HG03139 (cell line): Measurements from ENCODE around the gene RNF113A.
"Not testable (repeated sequence)": the region's sequence is repeated elsewhere in the genome, so short reads cannot be mapped to it uniquely, and the experiment has no call there.

Source experiments
- ATAC-seq: cut with Tn5 transposase; IDR thresholded peaks from one replicate; pipeline ENCODE4 v1.9.1; 2021; ENCODE audit not compliant: unreplicated experiment

The RNF113A gene

DNA sequence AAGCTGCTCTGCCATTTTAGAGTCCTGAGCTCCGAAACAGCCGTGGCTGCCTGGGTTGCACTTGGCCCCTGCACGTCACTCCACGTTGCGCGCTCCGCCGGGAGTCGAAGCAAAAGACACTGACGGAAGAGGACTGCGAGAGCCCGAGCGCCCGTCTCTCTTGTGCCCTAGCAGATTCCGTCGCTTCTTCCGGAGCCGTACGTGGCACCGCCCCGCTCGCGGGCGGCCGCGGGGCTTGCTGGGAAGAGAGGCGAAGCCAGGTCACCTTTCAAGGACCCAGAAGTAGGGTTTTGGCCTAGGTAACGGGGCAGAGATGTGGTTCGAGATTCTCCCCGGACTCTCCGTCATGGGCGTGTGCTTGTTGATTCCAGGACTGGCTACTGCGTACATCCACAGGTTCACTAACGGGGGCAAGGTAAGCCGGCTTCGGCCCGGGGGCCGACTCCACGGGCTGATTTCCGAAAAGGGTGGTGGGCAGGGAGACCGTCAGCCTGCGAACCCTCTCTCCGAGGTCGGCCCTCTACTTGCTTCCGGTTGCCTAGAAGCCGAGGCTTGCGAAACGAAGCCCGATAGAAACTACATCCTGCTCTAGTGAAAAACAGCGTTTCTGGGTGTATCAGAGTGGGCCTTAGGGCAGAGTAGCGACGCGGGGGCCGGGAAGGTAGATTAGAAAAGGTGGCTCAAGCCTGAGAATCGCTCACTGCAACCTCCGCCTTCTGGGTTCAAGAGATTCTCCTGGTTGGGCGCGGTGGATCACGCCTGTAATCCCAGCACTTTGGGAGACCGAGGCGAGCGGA lies at the start of gene RNF113A, which contains the start of gene NDUFA1:
TSS of gene RNF113A (minus strand) at position 135 of the 797 bp plus-strand sequence. CDS start at position 15, 120 bp downstream.
TSS of gene NDUFA1 (plus strand) at position 234 of the 797 bp plus-strand sequence. CDS start at position 314, 80 bp downstream.
- ATAC-seq = peak; percentile 91

- no peak for ATAC-seq
Measured at GRCh38 chrX:119919835-119920585, 48.5 kb upstream of the RNF113A start.

DNA sequence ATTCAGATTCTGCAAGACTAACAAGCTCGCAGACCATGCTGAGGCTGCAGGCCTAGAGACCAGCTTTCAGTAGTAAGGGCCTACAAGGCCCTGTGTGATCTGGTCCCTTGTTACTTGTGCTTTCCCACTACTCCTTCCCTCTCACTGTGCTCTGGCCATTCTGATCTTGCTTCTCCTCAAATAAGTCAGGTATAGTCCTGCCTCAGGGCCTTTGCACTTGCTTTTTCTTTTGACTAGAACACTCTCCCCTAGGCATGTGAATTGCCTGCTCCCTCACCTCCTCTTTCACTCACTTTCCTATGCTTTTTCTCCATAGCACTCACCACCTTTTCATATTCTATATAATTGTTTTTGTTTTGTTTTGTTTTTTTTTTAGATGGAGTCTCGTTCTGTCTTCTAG lies 46.3 kb upstream of the RNF113A start:
- ATAC-seq = no peak

DNA sequence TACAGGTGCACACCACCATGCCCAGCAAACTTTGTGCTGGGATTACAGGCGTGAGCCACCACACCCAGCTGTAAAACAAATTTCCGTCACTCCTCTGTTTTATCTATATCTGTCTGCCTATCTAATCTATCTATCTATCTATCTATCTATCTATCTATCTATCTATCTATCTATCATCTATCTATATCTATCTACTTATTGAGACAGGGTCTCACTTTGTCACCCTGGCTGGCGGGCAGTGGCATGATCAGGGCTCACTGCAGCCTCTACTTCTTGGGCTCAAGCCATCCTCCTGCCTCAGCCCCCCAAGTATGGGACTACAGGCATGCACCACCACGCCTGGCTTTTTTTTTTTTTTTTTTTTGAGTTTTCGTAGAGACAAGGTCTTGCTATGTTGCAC lies 44.8 kb upstream of the RNF113A start:
- ATAC-seq = no peak

DNA sequence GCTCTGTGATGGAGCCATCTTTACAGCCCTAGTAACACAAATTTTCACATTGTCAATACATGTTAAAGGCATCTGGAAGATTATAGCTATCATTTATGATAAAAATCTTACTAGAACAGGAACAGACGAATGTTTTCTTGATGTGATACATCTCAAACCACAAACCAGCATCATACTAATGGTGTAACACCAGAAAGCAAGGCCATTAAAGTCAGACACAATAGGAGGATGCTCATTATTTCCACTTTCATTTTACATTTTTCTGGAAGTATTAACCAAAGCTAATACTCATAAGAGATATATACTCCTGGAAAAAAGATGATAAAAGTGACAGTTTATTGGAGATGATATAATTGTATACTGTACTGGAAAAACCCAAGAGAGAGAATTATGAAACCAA lies 29.4 kb upstream of the RNF113A start:
- no peak for ATAC-seq

- no peak for ATAC-seq
Measured at GRCh38 chrX:119899125-119899524, 27.6 kb upstream of the RNF113A start.

DNA sequence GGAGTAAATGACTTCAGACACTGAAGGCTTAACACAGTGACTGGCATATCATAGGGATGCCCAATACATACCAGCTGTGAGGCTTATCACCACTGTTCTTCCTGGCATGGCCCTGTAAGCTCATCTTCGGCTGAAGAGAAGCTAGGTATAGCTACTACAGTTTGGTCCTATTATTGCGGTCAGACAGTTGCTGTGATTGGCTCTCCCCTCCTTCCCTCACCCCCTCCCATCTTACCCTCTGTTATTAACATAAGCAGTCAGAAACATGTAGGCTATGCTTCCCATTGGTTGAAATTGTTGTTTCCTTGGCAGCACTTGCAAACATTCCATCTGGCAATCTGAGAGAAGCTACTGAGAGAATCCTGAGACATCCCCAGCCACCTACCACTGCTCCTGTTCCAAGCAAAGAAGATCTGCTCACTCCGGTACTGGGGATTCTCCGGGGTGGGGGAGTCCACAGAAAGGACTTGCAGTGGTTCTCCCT lies 24.4 kb upstream of the RNF113A start, which contains the start of gene AKAP14:
TSS of gene AKAP14 (plus strand) at position 51 of the 484 bp plus-strand sequence. CDS start 7,331 bp downstream, outside the sequence.
- ATAC-seq = no peak

DNA sequence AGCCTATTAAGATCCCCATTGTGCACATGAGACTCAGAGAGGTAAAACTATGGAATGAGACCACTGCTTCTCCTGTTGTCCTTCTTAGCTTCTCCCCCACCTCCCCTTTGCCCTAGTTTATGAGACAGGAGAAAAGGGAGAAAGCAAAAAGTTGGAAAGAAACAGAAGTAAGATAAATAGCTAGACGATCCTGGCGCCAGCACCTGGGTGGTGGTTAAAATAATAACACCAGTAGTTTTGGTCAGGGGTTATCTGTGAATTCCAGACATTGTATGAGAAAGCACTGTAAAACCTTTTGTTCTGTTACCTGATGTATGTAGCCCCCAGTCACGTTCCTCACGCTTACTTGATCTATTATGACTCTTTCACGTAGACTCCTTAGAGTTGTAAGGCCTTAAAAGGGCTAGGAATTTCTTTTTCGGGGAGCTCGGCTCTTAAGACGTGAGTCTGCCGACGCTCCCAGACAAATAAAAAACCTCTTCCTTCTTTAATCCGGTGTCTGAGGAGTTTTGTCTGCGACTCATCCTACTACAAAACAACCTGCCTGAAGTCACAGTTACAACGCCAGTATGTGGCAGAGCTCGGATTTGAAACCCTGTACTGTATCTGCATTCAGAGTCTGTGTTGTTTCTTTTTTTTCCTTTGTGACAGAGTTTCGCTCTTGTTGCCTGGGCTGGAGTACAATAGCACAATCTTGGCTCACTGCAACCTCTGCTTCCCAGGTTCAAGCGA lies 20.6 kb upstream of the RNF113A start:
- ATAC-seq = not testable (repeated sequence)

GRCh38 chrX:119890626-119891025 lies 19.1 kb upstream of the RNF113A start:
- ATAC-seq = not testable (repeated sequence)

- peak; percentile 94 for ATAC-seq
Measured at GRCh38 chrX:119887721-119888425, 16.3 kb upstream of the RNF113A start.

DNA sequence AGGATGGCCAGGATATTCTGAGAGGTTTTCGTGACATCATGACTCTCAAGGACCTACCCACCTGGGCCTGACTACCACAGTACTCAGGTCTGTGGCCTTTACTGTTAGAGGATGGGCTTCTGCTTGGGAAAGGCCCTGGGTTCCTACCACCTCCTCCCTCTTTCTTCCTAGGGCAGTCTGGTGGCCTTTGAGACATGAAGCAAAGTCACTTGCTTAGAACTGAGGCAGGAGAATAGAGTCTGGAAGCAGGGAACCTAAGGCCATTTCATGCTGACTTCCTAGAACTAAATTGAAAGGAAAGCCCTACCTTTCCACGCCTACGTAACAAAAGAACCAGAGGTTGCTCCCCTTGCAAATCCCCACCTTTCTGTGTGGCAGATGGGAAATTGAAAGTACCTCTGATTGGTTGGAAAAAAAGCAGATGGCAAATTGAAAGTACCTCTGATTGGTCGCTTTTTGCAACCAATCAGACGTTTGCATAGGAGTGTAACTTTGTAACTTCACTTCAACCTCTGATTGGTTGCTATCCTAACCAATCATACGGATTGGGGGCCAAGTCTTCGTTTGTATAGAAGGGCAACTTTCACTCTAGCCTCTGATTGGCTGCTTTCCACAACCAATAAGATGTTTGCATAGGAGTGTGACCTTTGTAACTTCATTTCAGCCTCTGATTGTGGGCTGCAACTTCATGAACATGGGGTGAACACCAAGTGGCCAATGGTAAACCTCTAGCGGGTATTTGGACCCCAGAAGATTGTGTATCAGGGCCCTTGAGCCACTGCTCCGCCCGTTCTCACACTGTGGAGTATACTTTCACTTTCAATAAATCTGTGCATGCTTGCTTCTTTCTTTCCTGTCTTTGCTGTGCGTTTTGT lies 14.3 kb upstream of the RNF113A start:
- ATAC-seq = no peak

DNA sequence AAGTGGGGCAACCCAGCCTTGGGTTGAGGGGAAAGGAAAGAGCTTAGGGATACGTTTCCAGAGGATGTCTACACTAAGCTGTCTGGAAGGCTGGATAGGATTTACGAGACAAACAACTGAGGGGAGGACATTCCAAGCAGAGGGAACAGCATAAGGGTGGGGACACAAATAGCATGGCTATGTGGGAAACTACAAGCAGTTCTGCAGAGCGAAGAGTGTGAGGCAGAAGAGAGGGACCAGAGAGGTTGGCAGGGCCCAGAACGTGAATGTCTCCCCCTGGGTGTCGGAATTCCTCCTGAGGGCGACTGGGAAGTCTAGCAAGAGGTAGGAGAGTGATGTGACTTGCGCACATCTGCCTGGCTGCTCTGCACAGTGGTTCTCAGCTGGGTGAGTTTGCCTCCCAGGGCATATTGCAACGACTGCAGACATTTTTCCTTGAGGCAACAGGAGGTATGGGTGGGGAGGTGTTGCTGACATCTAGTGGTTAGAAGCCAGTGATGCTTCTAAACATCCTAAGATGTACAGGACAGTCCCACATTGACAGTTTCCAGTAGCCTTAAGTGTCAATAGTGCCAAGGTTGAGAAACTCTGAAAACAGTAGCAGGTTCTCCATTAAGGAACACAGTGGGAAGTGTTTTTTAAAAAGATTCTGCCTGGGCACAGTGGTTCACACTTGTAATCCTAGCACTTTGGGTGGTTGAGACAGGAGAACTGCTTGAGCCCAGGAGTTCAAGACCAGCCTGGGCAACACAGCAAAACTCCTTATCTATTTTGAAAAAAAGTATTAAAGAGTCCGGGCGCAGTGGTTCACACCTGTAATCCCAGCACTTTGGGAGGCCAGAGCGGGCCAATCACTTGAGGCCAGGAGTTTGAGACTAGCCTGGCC lies 9.3 kb upstream of the RNF113A start:
- ATAC-seq = no peak

DNA sequence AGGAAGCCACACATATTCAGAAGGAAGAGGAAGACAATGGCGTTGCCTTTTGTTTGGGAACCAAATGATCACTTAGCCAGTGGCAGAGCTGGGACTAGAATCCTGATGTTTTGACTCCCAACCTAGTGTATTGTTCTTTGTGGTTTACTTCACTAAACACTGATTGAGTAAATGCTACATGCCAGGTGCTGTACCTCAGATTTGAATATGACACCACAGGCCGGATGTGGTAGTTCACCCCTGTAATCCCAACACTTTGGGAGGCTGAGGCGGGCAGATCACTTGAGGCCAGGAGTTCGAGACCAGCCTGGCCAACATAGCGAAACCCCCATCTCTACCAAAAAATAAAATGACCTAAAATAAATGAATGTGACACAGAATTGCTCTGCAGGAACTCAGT lies 8.5 kb upstream of the RNF113A start:
- no peak for ATAC-seq

DNA sequence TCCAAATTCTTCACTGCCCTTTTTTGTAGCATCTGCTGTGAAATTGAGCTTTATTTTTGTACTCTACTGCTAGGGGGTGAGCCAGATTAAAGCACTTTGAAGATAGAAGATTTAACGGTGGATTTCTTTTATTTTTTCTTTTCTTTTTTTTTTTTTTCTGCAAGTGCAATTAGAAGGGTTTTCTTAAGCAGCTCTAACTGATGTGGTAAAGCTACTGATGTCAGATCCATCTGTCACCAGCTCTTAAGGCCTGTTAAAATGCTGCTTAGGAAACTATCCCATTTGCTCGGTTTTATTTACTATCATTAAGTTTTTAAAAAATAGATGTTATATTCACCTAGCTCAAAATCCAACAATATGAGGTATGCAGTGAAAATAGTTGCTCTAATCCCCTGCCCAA lies 7.2 kb upstream of the RNF113A start:
- ATAC-seq = no peak

- ATAC-seq = peak; percentile 31
Measured at GRCh38 chrX:119871245-119871598, 311 bp downstream of the RNF113A start.

DNA sequence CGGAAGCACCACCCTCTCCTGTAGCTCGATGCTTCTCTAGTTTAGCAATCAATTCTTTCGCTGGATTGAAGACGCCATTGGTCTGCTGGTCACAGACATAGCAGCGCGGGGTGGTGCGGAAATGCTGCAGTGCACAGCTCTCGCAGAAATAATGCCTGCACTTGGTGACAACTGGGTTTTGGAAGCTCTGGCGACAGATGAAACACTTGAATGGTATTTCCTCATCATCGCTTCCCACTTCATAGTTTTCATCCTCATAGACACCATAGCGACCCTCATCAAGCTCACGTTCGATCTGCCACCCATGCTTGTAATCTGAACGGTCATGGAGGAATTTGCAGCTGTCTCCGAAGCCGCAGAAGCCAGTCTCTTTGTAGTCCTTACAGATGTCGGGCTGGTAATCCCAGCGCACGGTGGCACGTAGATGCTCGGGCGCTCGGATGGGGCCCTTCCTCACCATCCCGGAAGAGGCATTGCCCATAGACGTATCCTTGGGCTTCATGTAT lies 854 bp downstream of the RNF113A start:
- no peak for ATAC-seq

- ATAC-seq = no peak
Measured at GRCh38 chrX:119853444-119853843, 18.1 kb downstream of the RNF113A start.
